Esophagus muscularis mucosa (tissue), 4 donors: Measurements from ENCODE around the gene ARSB. TPM values are rescaled to one million over a fixed set of nuclear protein-coding genes. Genes with fewer than 3 reads are reported as not detected.

Experiments used
- DNase-seq: peaks from one replicate; pipeline ENCODE4 v3.0.0-alpha.2; 2017; ENCODE audit errors: extremely low spot score
- H3K27ac ChIP-seq, 4 donors: fragments of 200-600 bp; sonication (generic); replicated peaks in 1 of 4; 1 replicate in 3 of 4; 2 replicates in 1 of 4; pipeline ENCODE4 v1.5.1; 2016 to 2019; ENCODE audit warnings: mild to moderate bottlenecking in 1 of 4
- H3K27me3 ChIP-seq, 4 donors: fragments of 200-600 bp; sonication (generic); one replicate each; pipeline versions ENCODE4 v1.5.1 to v1.6.0; 2016 to 2019
- H3K36me3 ChIP-seq, 4 donors: fragments of 200-600 bp; sonication (generic); one replicate each; pipeline ENCODE4 v1.5.1; 2016 to 2019
- H3K4me1 ChIP-seq, 4 donors: fragments of 200-600 bp; sonication (generic); one replicate each; pipeline ENCODE4 v1.5.1; 2016 to 2019
- H3K4me3 ChIP-seq, 4 donors: fragments of 200-600 bp; sonication (generic); 1 replicate in 2 of 4; 2 replicates in 2 of 4; pipeline ENCODE4 v1.5.1; 2016 to 2019; ENCODE audit warnings: mild to moderate bottlenecking in 4 of 4, moderate library complexity in 1 of 4
- H3K9me3 ChIP-seq, 4 donors: fragments of 200-600 bp; sonication (generic); 1 replicate in 3 of 4; 2 replicates in 1 of 4; pipeline ENCODE4 v1.5.1; 2016 to 2019
- EP300 ChIP-seq: sonication (generic); formaldehyde crosslinking; IDR thresholded peaks from one replicate; pipeline ENCODE4 v1.6.1; 2017; ENCODE audit warnings: antibody characterized with exemption
- POLR2A ChIP-seq: fragments of 450-650 bp; IDR thresholded peaks from one replicate; pipeline ENCODE4 v1.6.1; 2017; ENCODE audit warnings: antibody characterized with exemption, moderate library complexity, mild to moderate bottlenecking, low read depth
- POLR2AphosphoS5 ChIP-seq, 2 donors: sonication (generic); formaldehyde crosslinking; IDR thresholded peaks; one replicate each; pipeline ENCODE4 v1.6.1; 2017; ENCODE audit warnings: antibody characterized with exemption in 2 of 2
- WGBS: methylation state at CpG from one replicate; pipeline ENCODE4 v1.1.5; 2018; 5-methylcytosine and 5-hydroxymethylcytosine counted together
- intact Hi-C: fragments of 100-400 bp; cut with DNase I; formaldehyde crosslinking; loops from one replicate; pipeline ENCODE4 v1.15.1; 2023
- total RNA-seq, 4 donors: library from RNA; depleted of rRNA; stranded (reverse); fragments of >200 nt; gene quantifications; one replicate each; pipeline versions ENCODE4 v1.1.0 to v1.2.1, GENCODE V29; 2016
- TF ChIP-seq, protein P1 (sequence below), 3 experiments: fragments of 200-600 bp in 2 of 3; fragments of 450-650 bp in 1 of 3; sonication (generic) in 2 of 3; IDR thresholded peaks; one replicate each; pipeline ENCODE4 v1.5.1; 2017 to 2019; ENCODE audit warnings: antibody characterized with exemption in 3 of 3, mild to moderate bottlenecking in 2 of 3, moderate library complexity in 1 of 3

The ARSB gene
- total RNA-seq, 4 donors from 2014 or later: 58.0 to 103 (median 67.5) TPM

DNA sequence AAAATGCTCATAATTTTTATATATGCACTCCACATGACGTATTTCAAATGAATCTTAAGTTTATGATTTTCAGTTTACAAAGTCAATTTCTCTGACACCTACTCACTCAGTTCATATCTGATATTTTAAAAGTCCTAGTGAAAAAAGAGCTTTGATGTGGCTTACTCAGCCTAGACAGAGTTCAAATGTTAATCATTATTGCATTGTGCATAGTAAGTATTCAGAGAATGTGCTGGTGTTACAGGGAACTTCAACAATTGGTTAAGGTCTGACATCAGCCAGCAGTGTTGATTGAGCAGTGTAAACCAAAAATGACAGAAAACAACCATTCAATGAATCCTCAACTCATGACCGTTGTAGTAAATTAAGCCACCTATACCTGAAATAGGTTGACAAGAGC lies 189.4 kb downstream of the ARSB start:
- TF ChIP-seq, protein P1, sequence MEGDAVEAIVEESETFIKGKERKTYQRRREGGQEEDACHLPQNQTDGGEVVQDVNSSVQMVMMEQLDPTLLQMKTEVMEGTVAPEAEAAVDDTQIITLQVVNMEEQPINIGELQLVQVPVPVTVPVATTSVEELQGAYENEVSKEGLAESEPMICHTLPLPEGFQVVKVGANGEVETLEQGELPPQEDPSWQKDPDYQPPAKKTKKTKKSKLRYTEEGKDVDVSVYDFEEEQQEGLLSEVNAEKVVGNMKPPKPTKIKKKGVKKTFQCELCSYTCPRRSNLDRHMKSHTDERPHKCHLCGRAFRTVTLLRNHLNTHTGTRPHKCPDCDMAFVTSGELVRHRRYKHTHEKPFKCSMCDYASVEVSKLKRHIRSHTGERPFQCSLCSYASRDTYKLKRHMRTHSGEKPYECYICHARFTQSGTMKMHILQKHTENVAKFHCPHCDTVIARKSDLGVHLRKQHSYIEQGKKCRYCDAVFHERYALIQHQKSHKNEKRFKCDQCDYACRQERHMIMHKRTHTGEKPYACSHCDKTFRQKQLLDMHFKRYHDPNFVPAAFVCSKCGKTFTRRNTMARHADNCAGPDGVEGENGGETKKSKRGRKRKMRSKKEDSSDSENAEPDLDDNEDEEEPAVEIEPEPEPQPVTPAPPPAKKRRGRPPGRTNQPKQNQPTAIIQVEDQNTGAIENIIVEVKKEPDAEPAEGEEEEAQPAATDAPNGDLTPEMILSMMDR (IDR thresholded peaks at IDR 0.05): no peak
- TF ChIP-seq POLR2A: no peak
- no peak for TF ChIP-seq POLR2AphosphoS5 (IDR thresholded peaks at IDR 0.05)
- TF ChIP-seq EP300: no peak
- no peak overlapping the region for H3K27ac ChIP-seq
- WGBS: 98% methylated on average over 2 of the region's 2 CpGs
- no peak overlapping the region for H3K4me3 ChIP-seq
- no peak for DNase-seq
- no peaks in the 10 kb centered on the region for H3K9me3 ChIP-seq
- no peaks in the 10 kb centered on the region for H3K27me3 ChIP-seq
- intact Hi-C loops: no loop called here
- no peaks in the 10 kb centered on the region for H3K36me3 ChIP-seq
- H3K4me1 ChIP-seq: peaks cover 0 to 5% (median 0%) of the 10 kb centered on the region in 4 donors

DNA sequence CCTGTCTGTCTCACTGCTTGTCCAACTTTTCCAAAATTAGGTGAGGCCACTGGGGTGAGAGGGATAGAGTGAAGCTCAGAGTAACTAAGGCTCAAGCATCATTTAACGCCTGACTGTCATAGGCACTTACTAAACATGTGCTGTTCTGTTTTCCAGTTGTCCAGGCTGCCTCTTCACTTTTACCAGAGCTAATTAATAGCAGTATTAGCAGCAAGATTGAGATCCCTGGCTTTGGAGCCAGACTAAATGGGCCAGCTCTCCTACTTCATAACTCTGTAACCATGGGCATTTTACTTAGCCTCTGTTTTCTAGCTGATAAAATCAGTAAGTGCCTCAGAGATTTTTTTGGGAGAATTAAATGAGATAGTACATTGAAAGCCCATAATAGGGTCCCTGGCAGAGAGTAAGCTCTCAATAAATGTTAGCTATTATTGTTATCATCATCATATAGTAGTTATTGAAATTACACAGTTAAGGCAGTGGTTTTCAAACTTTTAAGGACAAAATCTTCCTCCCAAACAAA lies 190.4 kb downstream of the ARSB start:
- H3K36me3 ChIP-seq: no peaks in the 10 kb centered on the region
- DNase-seq: no peak
- H3K27ac ChIP-seq: no peak overlapping the region
- WGBS: 91% methylated on average over 1 of the region's 1 CpG
- TF ChIP-seq POLR2A (no peak), POLR2AphosphoS5 (IDR thresholded peaks at IDR 0.05) (no peak), EP300 (no peak)
- TF ChIP-seq, protein P1 (IDR thresholded peaks at IDR 0.05): no peak
- no peaks in the 10 kb centered on the region for H3K27me3 ChIP-seq
- no peak overlapping the region for H3K4me3 ChIP-seq
- intact Hi-C loops: no loop called here
- H3K4me1 ChIP-seq: peaks cover 0 to 5% (median 0%) of the 10 kb centered on the region in 4 donors
- no peaks in the 10 kb centered on the region for H3K9me3 ChIP-seq

DNA sequence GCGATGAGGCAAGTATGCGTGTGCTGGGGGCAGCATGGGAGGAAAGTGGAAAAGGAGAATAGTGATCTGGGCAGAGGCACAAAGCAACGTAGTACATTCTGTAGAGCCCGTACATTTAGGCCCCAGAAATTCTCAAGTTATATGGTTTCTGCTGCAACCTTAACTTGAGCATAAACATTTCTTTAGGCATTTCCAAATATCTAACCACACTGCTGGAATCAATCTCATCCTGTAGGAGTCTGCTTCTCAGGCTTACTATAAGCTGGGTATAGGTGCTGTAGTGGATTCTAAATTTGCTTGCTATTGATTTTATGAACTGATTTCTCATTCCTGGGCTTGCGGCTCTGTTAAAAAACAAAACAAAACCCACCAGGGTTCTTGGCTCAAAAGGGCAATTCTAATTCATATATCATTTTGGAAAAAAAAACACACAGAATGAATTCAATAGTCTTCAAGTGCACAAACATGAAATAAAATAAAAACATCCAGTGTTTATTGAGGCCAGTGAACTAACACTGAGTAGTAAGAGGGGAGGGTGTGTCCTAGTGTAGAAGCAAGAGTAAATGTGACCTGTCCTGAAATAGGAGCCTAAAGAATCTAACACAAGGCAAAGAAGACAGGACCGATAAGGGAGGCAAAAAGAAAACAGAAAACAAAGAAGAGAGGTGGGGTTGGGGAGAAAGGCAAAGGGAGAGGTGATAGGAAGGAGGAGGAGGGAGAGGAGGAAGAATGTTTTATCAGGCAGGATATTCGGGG lies 191.0 kb downstream of the ARSB start:
- 93% methylated on average over 7 of the region's 7 CpGs for WGBS
- TF ChIP-seq POLR2AphosphoS5 (IDR thresholded peaks at IDR 0.05): no peak
- TF ChIP-seq POLR2A: no peak
- TF ChIP-seq, protein P1 (IDR thresholded peaks at IDR 0.05): no peak
- TF ChIP-seq EP300: no peak
- intact Hi-C loops: no loop called here
- no peak for DNase-seq
- H3K9me3 ChIP-seq: no peaks in the 10 kb centered on the region
- no peaks in the 10 kb centered on the region for H3K27me3 ChIP-seq
- no peaks in the 10 kb centered on the region for H3K36me3 ChIP-seq
- peaks cover 0 to 5% (median 0%) of the 10 kb centered on the region in 4 donors for H3K4me1 ChIP-seq
- H3K4me3 ChIP-seq: no peak overlapping the region
- no peak overlapping the region for H3K27ac ChIP-seq

DNA sequence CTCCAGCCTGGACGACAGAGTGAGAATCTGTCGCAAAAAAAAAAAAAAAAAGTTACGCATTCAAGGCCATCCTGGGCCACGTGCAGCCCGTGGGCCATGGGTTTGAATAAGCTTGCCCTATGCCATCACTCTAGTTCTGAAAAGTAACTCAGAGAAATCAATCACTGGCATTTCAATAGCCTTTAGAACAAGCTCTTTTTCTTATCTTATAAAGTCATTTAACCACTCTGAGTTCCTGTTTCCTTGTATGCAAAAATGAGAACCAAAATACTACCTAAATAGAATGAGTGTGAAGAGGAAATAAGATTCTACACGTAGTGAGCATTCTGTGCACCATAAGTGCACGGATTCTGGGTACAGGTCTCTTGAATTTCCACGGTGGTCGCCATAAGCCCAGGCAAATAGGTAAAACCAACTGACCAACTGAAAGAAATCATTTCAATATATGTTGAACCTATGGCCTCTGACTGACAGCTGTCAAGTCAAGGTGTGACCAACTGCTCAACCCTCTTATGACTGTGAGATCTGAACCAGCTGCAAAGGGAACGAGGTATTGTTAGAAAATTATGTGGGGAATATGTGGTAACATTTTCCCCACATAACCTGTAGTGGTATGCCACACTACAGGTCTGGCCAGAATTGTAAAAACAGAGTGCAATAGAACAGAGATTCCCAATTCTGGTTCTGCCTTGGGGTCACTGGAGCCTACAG lies 192.6 kb downstream of the ARSB start:
- Histone ChIP-seq H3K27me3 (no peaks in the 10 kb centered on the region), H3K9me3 (no peaks in the 10 kb centered on the region), H3K4me1 (peaks cover 0 to 8% (median 7%) of the 10 kb centered on the region in 4 donors), H3K36me3 (no peaks in the 10 kb centered on the region), H3K27ac (no peak overlapping the region), H3K4me3 (no peak overlapping the region)
- TF ChIP-seq EP300 (no peak), POLR2AphosphoS5 (IDR thresholded peaks at IDR 0.05) (no peak), POLR2A (no peak)
- TF ChIP-seq, protein P1 (IDR thresholded peaks at IDR 0.05): no peak
- 88% methylated on average over 10 of the region's 10 CpGs for WGBS
- intact Hi-C loops: no loop called here
- DNase-seq: no peak
